ENCODE results near the gene DHCR7. TPM values are rescaled to one million over a fixed set of nuclear protein-coding genes. Genes with fewer than 3 reads are reported as not detected.

DHCR7 gene
- total RNA-seq, 4 donors from 2014 or later, result 8.3 to 32.0 (median 23.7) TPM

DNA sequence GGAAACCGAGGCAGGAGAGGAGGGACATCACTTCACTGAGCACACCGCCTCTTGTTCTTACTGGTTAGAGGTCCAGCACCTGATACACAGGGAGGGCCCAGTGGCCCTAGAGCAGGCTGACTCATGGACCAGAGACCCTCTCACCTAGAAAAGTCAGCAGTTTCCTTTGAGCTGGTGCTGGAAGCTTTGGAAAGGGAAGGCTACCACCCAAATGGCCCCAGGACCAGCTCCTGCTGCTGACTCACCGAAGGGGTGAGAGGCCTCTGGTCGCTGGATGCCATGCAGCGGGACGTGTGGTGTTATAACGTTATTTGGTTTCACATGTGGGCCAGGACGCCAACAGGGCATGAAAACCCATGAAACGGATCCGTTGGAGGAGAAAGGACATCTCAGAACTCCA is 8.6 kb upstream of the DHCR7 start:
- no peak for TF ChIP-seq CTCF (IDR thresholded peaks at IDR 0.05)
- Histone ChIP-seq H3K36me3 (peaks cover 51 to 62% of the 10 kb centered on the region in 2 donors), H3K27ac (no peak overlapping the region), H3K27me3 (no peaks in the 10 kb centered on the region), H3K9me3 (no peaks in the 10 kb centered on the region), H3K4me1 (peaks cover 11 to 15% of the 10 kb centered on the region in 2 donors), H3K4me3 (replicated peaks in 1 of 3) (no peak overlapping the region)
- DNase-seq, result no peak
- intact Hi-C loops (cut with DNase I), result no loop called here
- WGBS, 2 donors, result 97 to 98% methylated on average over 10 of the region's 10 CpGs

DNA sequence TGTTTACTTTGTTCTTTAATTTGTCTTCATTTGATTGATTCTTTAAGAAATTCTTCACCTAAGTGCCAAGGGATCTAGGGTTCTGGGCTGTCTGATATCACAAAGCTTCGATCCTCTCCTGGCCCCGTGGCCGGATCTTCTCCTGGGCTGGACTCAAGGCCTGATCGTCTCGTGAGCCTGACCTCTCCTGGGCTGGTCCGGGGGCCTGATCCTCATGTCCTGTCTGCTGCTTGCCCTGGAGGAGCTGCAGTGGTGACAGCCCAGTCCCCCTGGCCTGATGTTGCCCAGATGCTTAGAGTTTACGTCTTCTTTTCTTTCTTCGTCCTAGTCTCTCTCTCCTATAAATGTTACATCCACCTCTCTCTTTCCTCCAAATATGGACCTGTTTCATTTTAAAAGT is 8.1 kb upstream of the DHCR7 start:
- WGBS, 2 donors, result 94 to 95% methylated on average over 7 to 8 of the region's 8 CpGs
- Histone ChIP-seq H3K27ac (no peak overlapping the region), H3K4me3 (replicated peaks in 1 of 3) (no peak overlapping the region), H3K9me3 (no peaks in the 10 kb centered on the region), H3K27me3 (no peaks in the 10 kb centered on the region), H3K36me3 (peaks cover 51 to 58% of the 10 kb centered on the region in 2 donors), H3K4me1 (peaks cover 11 to 19% of the 10 kb centered on the region in 2 donors)
- DNase-seq, result no peak
- no peak for TF ChIP-seq POLR2A (IDR thresholded peaks at IDR 0.05)
- no peak for TF ChIP-seq CTCF (IDR thresholded peaks at IDR 0.05)
- intact Hi-C loops (cut with DNase I), result no loop called here

- Histone ChIP-seq H3K36me3 (peaks cover 34 to 44% of the 10 kb centered on the region in 2 donors), H3K27me3 (no peaks in the 10 kb centered on the region), H3K9me3 (no peaks in the 10 kb centered on the region), H3K4me1 (peaks cover 11 to 22% of the 10 kb centered on the region in 2 donors), H3K27ac (no peak overlapping the region), H3K4me3 (replicated peaks in 1 of 3) (no peak overlapping the region)
- WGBS, 2 donors, result 75 to 79% methylated on average over 7 of the region's 7 CpGs
- peak in 1 of 2 donors; percentile 9 for DNase-seq
- intact Hi-C loops (cut with DNase I), result no loop called here
- peak in 1 of 6 experiments; percentile 4 for TF ChIP-seq CTCF (IDR thresholded peaks at IDR 0.05)
- TF ChIP-seq POLR2A (IDR thresholded peaks at IDR 0.05), result no peak
Measured at GRCh38 chr11:71454470-71455113, 6.4 kb upstream of the DHCR7 start.

DNA sequence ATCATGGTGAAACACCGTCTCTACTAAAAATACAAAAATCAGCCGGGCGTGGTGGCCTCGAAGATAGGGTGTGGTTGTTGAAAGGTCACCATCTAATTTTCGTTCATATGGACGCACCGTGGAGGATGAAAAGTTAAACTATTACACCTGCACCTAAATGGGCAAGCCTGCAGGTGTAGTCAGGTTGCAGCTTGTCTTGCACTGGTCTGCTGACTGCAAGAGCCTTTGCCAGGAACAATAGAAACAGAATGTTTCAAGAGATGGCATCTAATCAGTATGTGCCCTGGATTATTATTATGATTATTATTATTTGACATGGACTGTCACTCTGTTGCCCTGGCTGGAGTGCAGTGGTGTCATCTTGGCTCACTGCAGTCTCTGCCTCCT is 5.7 kb upstream of the DHCR7 start:
- Histone ChIP-seq H3K27me3 (no peaks in the 10 kb centered on the region), H3K27ac (no peak overlapping the region), H3K4me1 (peaks cover 16 to 29% of the 10 kb centered on the region in 2 donors), H3K9me3 (no peaks in the 10 kb centered on the region), H3K4me3 (replicated peaks in 1 of 3) (peak overlapping the region in 1 of 3 donors; percentile 89), H3K36me3 (peaks cover 27 to 37% of the 10 kb centered on the region in 2 donors)
- TF ChIP-seq POLR2A (IDR thresholded peaks at IDR 0.05), result no peak
- TF ChIP-seq CTCF (IDR thresholded peaks at IDR 0.05), result no peak
- intact Hi-C loops (cut with DNase I), result no loop called here
- 32 to 50% methylated on average over 7 of the region's 7 CpGs for WGBS, 2 donors
- no peak for DNase-seq

- 3% methylated on average over 31 to 39 of the region's 61 CpGs for WGBS, 2 donors
- H3K36me3 ChIP-seq, result peaks cover 21 to 31% of the 10 kb centered on the region in 2 donors
- peaks cover 20 to 30% of the 10 kb centered on the region in 2 donors for H3K4me1 ChIP-seq
- TF ChIP-seq CTCF (IDR thresholded peaks at IDR 0.05) (no peak), POLR2A (IDR thresholded peaks at IDR 0.05) (peak; percentile 42 to 63)
- H3K4me3 ChIP-seq (replicated peaks in 1 of 3), result peak within 1 kb of the TSS; percentile 75 to 89 (median 88)
- DNase-seq, result peak; percentile 98
- H3K27ac ChIP-seq, result peak within 1 kb of the TSS; percentile 57 to 91 (median 87)
- no peaks in the 10 kb centered on the region for H3K27me3 ChIP-seq
- H3K9me3 ChIP-seq, result no peaks in the 10 kb centered on the region
- intact Hi-C loops (cut with DNase I), result no loop called here
Measured at GRCh38 chr11:71453037-71453917, 5.1 kb upstream of the DHCR7 start, which contains the start of gene NADSYN1. Gene NADSYN1 (plus strand): TSS chr11:71453203. CDS start chr11:71453297, 94 bp downstream.
